ENCODE measurements around the gene TP53AIP1. TPM values are rescaled to one million over a fixed set of nuclear protein-coding genes. Genes with fewer than 3 reads are reported as not detected.

Gene TP53AIP1
- total RNA-seq, 1 experiment from 2014 or later = not detected

- no peak for DNase-seq (ENCODE audit: low read depth)
Observed at GRCh38 chr11:128890543-128891368, 51.9 kb downstream of the TP53AIP1 start, which contains the start of gene KCNJ5. Gene KCNJ5 (plus strand): TSS chr11:128891356. CDS start chr11:128911274, 19,918 bp downstream.

GRCh38 chr11:128890216-128890542 lies 52.5 kb downstream of the TP53AIP1 start:
- DNase-seq (ENCODE audit: low read depth) = no peak

- DNase-seq (ENCODE audit: low read depth) = no peak
Observed at GRCh38 chr11:128889657-128890213, 52.9 kb downstream of the TP53AIP1 start.

- no peak for DNase-seq (ENCODE audit: low read depth)
Observed at GRCh38 chr11:128888034-128888985, 54.4 kb downstream of the TP53AIP1 start.

GRCh38 chr11:128886406-128887124 lies 56.1 kb downstream of the TP53AIP1 start:
- DNase-seq (ENCODE audit: low read depth) = no peak

Other genes starting within 250 kb of the TP53AIP1 start
- gene FLI1, start 248.8 kb downstream of the TP53AIP1 start, total RNA-seq (2014; rRNA removed) = 0.06 and 0.17 TPM in 2 replicates
- not detected in 2 replicates for gene KCNJ1, start 75.6 kb downstream of the TP53AIP1 start, total RNA-seq (2014; rRNA removed)
- gene KCNJ5, start 51.5 kb downstream of the TP53AIP1 start, total RNA-seq (2014; rRNA removed) = 0.06 and 0.29 TPM in 2 replicates
- 6.7 and 9.3 TPM in 2 replicates for gene ARHGAP32, start 249.5 kb upstream of the TP53AIP1 start, total RNA-seq (2014; rRNA removed)